Muscle of leg (tissue), 11 donors: Measurements from ENCODE around the gene ACAD9. TPM values are rescaled to one million over a fixed set of nuclear protein-coding genes. Genes with fewer than 3 reads are reported as not detected.
"Not testable (repeated sequence)": the region's sequence is repeated elsewhere in the genome, so short reads cannot be mapped to it uniquely, and the experiment has no call there.

Experiments used
- DNase-seq: peaks from one replicate; pipeline ENCODE4 v3.0.0; 2013
- H3K27ac ChIP-seq: one replicate; pipeline ENCODE4 v1.5.1; 2013; ENCODE audit warnings: mild to moderate bottlenecking, low read length, control low read depth
- H3K27me3 ChIP-seq: one replicate; pipeline ENCODE4 v1.6.1; 2013; ENCODE audit warnings: low read length; ENCODE audit not compliant: control insufficient read depth, insufficient read depth
- H3K36me3 ChIP-seq: one replicate; pipeline ENCODE4 v1.6.1; 2013; ENCODE audit warnings: low read length; ENCODE audit not compliant: control insufficient read depth, insufficient read depth
- H3K4me1 ChIP-seq: one replicate; pipeline ENCODE4 v1.6.1; 2013; ENCODE audit warnings: low read length; ENCODE audit not compliant: control insufficient read depth, insufficient read depth
- H3K4me3 ChIP-seq: one replicate; pipeline ENCODE4 v1.5.1; 2013; ENCODE audit warnings: low read length, control low read depth
- H3K9me3 ChIP-seq: replicated peaks from 2 replicates; pipeline ENCODE4 v1.6.1; 2013; ENCODE audit warnings: low read depth, low read length; ENCODE audit not compliant: control insufficient read depth
- WGBS: methylation state at CpG from one replicate; pipeline ENCODE4 v1.1.5; 2013; ENCODE audit warnings: missing lambda C conversion rate; ENCODE audit not compliant: insufficient coverage; 5-methylcytosine and 5-hydroxymethylcytosine counted together
- polyA plus RNA-seq, 8 donors: library from polyadenylated mRNA; unstranded; fragments of 120-200 nt; gene quantifications; one replicate each; pipeline versions ENCODE4 v1.2.1 to v1.2.3, GENCODE V29; 2013; ENCODE audit warnings: inconsistent platforms in 1 of 8, low replicate concordance in 1 of 8; ENCODE audit not compliant: insufficient read length in 8 of 8, insufficient read depth in 1 of 8
- total RNA-seq: library from RNA; stranded (reverse); fragments of 120-200 nt; gene quantifications from one replicate; pipeline ENCODE4 v1.2.4, GENCODE V29; 2013

Gene ACAD9
- total and polyA plus RNA-seq, 9 donors = 22.7 to 30.4 (median 25.6) TPM

GRCh38 chr3:128911911-128912310, 32.5 kb downstream of the ACAD9 start:
- Histone ChIP-seq H3K4me3 (no peak overlapping the region), H3K36me3 (peaks cover 96% of the 10 kb centered on the region), H3K27ac (no peak overlapping the region), H3K27me3 (no peaks in the 10 kb centered on the region), H3K4me1 (no peaks in the 10 kb centered on the region), H3K9me3 (no peaks in the 10 kb centered on the region)
- no peak for DNase-seq
- 90% methylated on average over 2 of the region's 7 CpGs for WGBS

GRCh38 chr3:128914966-128915645, 35.7 kb downstream of the ACAD9 start:
- Histone ChIP-seq H3K4me1 (no peaks in the 10 kb centered on the region), H3K27me3 (no peaks in the 10 kb centered on the region), H3K4me3 (no peak overlapping the region), H3K27ac (no peak overlapping the region), H3K9me3 (no peaks in the 10 kb centered on the region), H3K36me3 (peaks cover 65% of the 10 kb centered on the region)
- WGBS = 90% methylated on average over 5 of the region's 10 CpGs
- no peak for DNase-seq

- Histone ChIP-seq H3K27me3 (no peaks in the 10 kb centered on the region), H3K9me3 (peaks cover 11% of the 10 kb centered on the region), H3K27ac (no peak overlapping the region), H3K4me1 (no peaks in the 10 kb centered on the region), H3K36me3 (peaks cover 45% of the 10 kb centered on the region), H3K4me3 (no peak overlapping the region)
- peak; percentile 33 for DNase-seq
- WGBS = 40% methylated on average over 1 of the region's 2 CpGs
Observed at GRCh38 chr3:128917291-128917690, 37.9 kb downstream of the ACAD9 start.

- DNase-seq = no peak
- H3K4me1 ChIP-seq = no peaks in the 10 kb centered on the region
- peaks cover 32% of the 10 kb centered on the region for H3K9me3 ChIP-seq
- WGBS = no CpG with 5 or more reads among the region's 1 CpG
- H3K27me3 ChIP-seq = no peaks in the 10 kb centered on the region
- no peak overlapping the region for H3K27ac ChIP-seq
- H3K4me3 ChIP-seq = no peak overlapping the region
- H3K36me3 ChIP-seq = peaks cover 19% of the 10 kb centered on the region
Observed at GRCh38 chr3:128919988-128920387, 40.6 kb downstream of the ACAD9 start.

- H3K4me3 ChIP-seq = no peak overlapping the region
- H3K4me1 ChIP-seq = no peaks in the 10 kb centered on the region
- 91% methylated on average over 9 of the region's 10 CpGs for WGBS
- no peak for DNase-seq
- no peaks in the 10 kb centered on the region for H3K36me3 ChIP-seq
- peaks cover 50% of the 10 kb centered on the region for H3K9me3 ChIP-seq
- no peaks in the 10 kb centered on the region for H3K27me3 ChIP-seq
- no peak overlapping the region for H3K27ac ChIP-seq
Observed at GRCh38 chr3:128922804-128923459, 43.5 kb downstream of the ACAD9 start.

GRCh38 chr3:128923576-128923975, 44.2 kb downstream of the ACAD9 start:
- no peak overlapping the region for H3K27ac ChIP-seq
- H3K4me1 ChIP-seq = no peaks in the 10 kb centered on the region
- no peak overlapping the region for H3K4me3 ChIP-seq
- peaks cover 52% of the 10 kb centered on the region for H3K9me3 ChIP-seq
- no peaks in the 10 kb centered on the region for H3K27me3 ChIP-seq
- H3K36me3 ChIP-seq = no peaks in the 10 kb centered on the region
- WGBS = 100% methylated on average over 1 of the region's 2 CpGs
- DNase-seq = no peak

- not testable (repeated sequence) for H3K4me3 ChIP-seq, H3K36me3 ChIP-seq, H3K27ac ChIP-seq, H3K4me1 ChIP-seq, DNase-seq, H3K27me3 ChIP-seq
- peaks cover 53% of the 10 kb centered on the region for H3K9me3 ChIP-seq
- 82% methylated on average over 5 of the region's 6 CpGs for WGBS
Observed at GRCh38 chr3:128923986-128924385, 44.6 kb downstream of the ACAD9 start.

DNA sequence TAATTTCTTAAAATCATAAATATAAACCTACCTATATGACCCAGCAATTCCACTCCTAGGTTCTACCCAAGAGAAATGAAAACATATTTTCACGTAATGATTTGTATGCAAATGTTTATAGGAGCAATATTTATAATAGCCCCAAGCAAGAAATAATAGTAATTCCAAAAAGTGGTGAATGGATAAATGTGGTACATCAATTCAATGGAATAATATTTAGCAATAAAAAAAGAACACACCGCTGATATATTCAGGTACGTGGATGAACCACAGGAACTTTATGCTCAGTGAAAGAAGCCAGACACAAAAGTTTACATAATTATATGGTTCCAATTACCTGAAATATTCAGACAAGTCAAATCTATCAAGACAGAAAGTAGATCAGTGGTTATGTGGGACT, 49.9 kb downstream of the ACAD9 start:
- peaks cover 28% of the 10 kb centered on the region for H3K9me3 ChIP-seq
- DNase-seq = no peak
- no peaks in the 10 kb centered on the region for H3K36me3 ChIP-seq
- H3K4me3 ChIP-seq = no peak overlapping the region
- H3K4me1 ChIP-seq = no peaks in the 10 kb centered on the region
- no peaks in the 10 kb centered on the region for H3K27me3 ChIP-seq
- H3K27ac ChIP-seq = no peak overlapping the region
- WGBS = no CpG with 5 or more reads among the region's 3 CpGs

GRCh38 chr3:128931046-128931445, 51.6 kb downstream of the ACAD9 start:
- DNase-seq = no peak
- Histone ChIP-seq H3K27me3 (no peaks in the 10 kb centered on the region), H3K36me3 (no peaks in the 10 kb centered on the region), H3K27ac (no peak overlapping the region), H3K4me1 (no peaks in the 10 kb centered on the region), H3K9me3 (peaks cover 15% of the 10 kb centered on the region), H3K4me3 (no peak overlapping the region)
- 76% methylated on average over 5 of the region's 10 CpGs for WGBS

DNA sequence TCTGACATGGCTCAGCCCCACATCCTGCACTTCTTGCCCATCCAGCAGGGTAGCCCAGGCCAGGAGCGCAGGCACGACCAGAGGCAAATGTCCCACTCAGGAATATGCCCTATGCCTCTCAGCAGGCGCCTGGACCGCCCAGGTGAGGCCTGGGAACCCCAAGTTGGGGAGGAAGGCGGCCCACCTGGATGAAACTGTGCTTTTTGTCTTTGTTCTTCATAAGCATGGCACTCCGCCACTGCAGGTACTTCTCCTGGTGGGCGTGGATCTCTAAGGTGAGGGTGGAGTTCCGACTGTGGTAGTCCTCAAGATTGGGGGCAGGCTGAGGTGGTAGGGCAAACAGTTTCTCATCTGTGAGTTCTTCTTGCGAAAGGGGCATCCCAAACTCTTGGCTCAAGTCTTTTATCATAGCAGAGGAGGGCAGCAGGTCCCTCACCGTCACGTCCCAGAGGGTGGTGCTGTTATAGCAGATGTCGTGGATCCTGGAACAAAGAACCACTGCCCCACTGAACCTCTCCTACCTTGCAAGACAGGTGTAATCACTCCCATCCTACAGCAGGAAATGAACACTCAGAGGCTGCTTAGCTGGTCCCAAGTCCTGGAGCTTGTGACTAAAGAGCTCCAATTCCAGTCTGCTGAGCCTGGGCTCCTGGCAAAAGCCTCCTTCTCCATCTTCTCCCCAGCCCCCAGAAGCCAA, 53.2 kb downstream of the ACAD9 start:
- H3K4me1 ChIP-seq = no peaks in the 10 kb centered on the region
- H3K36me3 ChIP-seq = no peaks in the 10 kb centered on the region
- no peak for DNase-seq
- H3K27me3 ChIP-seq = no peaks in the 10 kb centered on the region
- no peak overlapping the region for H3K27ac ChIP-seq
- H3K4me3 ChIP-seq = no peak overlapping the region
- peaks cover 5% of the 10 kb centered on the region for H3K9me3 ChIP-seq
- WGBS = 71% methylated on average over 10 of the region's 12 CpGs
